Measurements from ENCODE around the gene PCGF3.

Gene PCGF3

GRCh38 chr4:762211-763190 lies 56.9 kb downstream of the PCGF3 start:
- Histone ChIP-seq H3K27ac (ENCODE audit: low read length) (no peak overlapping the region), H3K4me3 (ENCODE audit: low read length in 2 of 2) (no peak overlapping the region), H3K36me3 (ENCODE audit: control insufficient read depth in 2 of 2, insufficient read depth in 2 of 2, low read length in 2 of 2) (peaks cover 29 to 36% of the 10 kb centered on the region in 2 donors), H3K27me3 (ENCODE audit: control insufficient read depth in 1 of 2, insufficient read depth in 2 of 2, low read length in 2 of 2) (no peaks in the 10 kb centered on the region), H3K9ac (ENCODE audit: low read length in 2 of 2) (no peak overlapping the region), H3K9me3 (ENCODE audit: control insufficient read depth in 2 of 2, low read length in 2 of 2) (no peaks in the 10 kb centered on the region), H3K4me1 (ENCODE audit: control insufficient read depth, insufficient read depth, low read length) (peaks cover 2% of the 10 kb centered on the region)

GRCh38 chr4:763191-763810 lies 57.7 kb downstream of the PCGF3 start:
- no peak overlapping the region for H3K9ac ChIP-seq (ENCODE audit: low read length in 2 of 2)
- peaks cover 30 to 39% of the 10 kb centered on the region in 2 donors for H3K36me3 ChIP-seq (ENCODE audit: control insufficient read depth in 2 of 2, insufficient read depth in 2 of 2, low read length in 2 of 2)
- no peak overlapping the region for H3K27ac ChIP-seq (ENCODE audit: low read length)

GRCh38 chr4:763922-764321 lies 58.3 kb downstream of the PCGF3 start:
- no peak overlapping the region for H3K27ac ChIP-seq (ENCODE audit: low read length)
- no peak overlapping the region for H3K4me3 ChIP-seq (ENCODE audit: low read length in 2 of 2)
- peaks cover 30 to 39% of the 10 kb centered on the region in 2 donors for H3K36me3 ChIP-seq (ENCODE audit: control insufficient read depth in 2 of 2, insufficient read depth in 2 of 2, low read length in 2 of 2)
- H3K4me1 ChIP-seq (ENCODE audit: control insufficient read depth, insufficient read depth, low read length): peaks cover 2% of the 10 kb centered on the region
- H3K9ac ChIP-seq (ENCODE audit: low read length in 2 of 2): no peak overlapping the region
- no peaks in the 10 kb centered on the region for H3K27me3 ChIP-seq (ENCODE audit: control insufficient read depth in 1 of 2, insufficient read depth in 2 of 2, low read length in 2 of 2)
- H3K9me3 ChIP-seq (ENCODE audit: control insufficient read depth in 2 of 2, low read length in 2 of 2): no peaks in the 10 kb centered on the region

More at GRCh38 chr4:763191-763810, 57.7 kb downstream of the PCGF3 start:
- Histone ChIP-seq H3K27me3 (ENCODE audit: control insufficient read depth in 1 of 2, insufficient read depth in 2 of 2, low read length in 2 of 2) (no peaks in the 10 kb centered on the region), H3K4me1 (ENCODE audit: control insufficient read depth, insufficient read depth, low read length) (peaks cover 2% of the 10 kb centered on the region), H3K4me3 (ENCODE audit: low read length in 2 of 2) (no peak overlapping the region), H3K9me3 (ENCODE audit: control insufficient read depth in 2 of 2, low read length in 2 of 2) (no peaks in the 10 kb centered on the region)

GRCh38 chr4:764405-765169 lies 59.0 kb downstream of the PCGF3 start:
- Histone ChIP-seq H3K27ac (ENCODE audit: low read length) (no peak overlapping the region), H3K9me3 (ENCODE audit: control insufficient read depth in 2 of 2, low read length in 2 of 2) (no peaks in the 10 kb centered on the region), H3K36me3 (ENCODE audit: control insufficient read depth in 2 of 2, insufficient read depth in 2 of 2, low read length in 2 of 2) (peaks cover 34 to 44% of the 10 kb centered on the region in 2 donors), H3K4me1 (ENCODE audit: control insufficient read depth, insufficient read depth, low read length) (peaks cover 2% of the 10 kb centered on the region), H3K27me3 (ENCODE audit: control insufficient read depth in 1 of 2, insufficient read depth in 2 of 2, low read length in 2 of 2) (no peaks in the 10 kb centered on the region), H3K9ac (ENCODE audit: low read length in 2 of 2) (no peak overlapping the region), H3K4me3 (ENCODE audit: low read length in 2 of 2) (no peak overlapping the region)

- Histone ChIP-seq H3K27ac (ENCODE audit: low read length) (no peak overlapping the region), H3K36me3 (ENCODE audit: control insufficient read depth in 2 of 2, insufficient read depth in 2 of 2, low read length in 2 of 2) (peaks cover 41 to 43% of the 10 kb centered on the region in 2 donors), H3K9ac (ENCODE audit: low read length in 2 of 2) (no peak overlapping the region), H3K4me3 (ENCODE audit: low read length in 2 of 2) (no peak overlapping the region), H3K27me3 (ENCODE audit: control insufficient read depth in 1 of 2, insufficient read depth in 2 of 2, low read length in 2 of 2) (no peaks in the 10 kb centered on the region), H3K9me3 (ENCODE audit: control insufficient read depth in 2 of 2, low read length in 2 of 2) (no peaks in the 10 kb centered on the region), H3K4me1 (ENCODE audit: control insufficient read depth, insufficient read depth, low read length) (peaks cover 2% of the 10 kb centered on the region)
Measured at GRCh38 chr4:766152-766515, 60.5 kb downstream of the PCGF3 start.

GRCh38 chr4:766559-767283 lies 61.1 kb downstream of the PCGF3 start:
- Histone ChIP-seq H3K27ac (ENCODE audit: low read length) (no peak overlapping the region), H3K9me3 (ENCODE audit: control insufficient read depth in 2 of 2, low read length in 2 of 2) (no peaks in the 10 kb centered on the region), H3K9ac (ENCODE audit: low read length in 2 of 2) (no peak overlapping the region), H3K27me3 (ENCODE audit: control insufficient read depth in 1 of 2, insufficient read depth in 2 of 2, low read length in 2 of 2) (no peaks in the 10 kb centered on the region), H3K36me3 (ENCODE audit: control insufficient read depth in 2 of 2, insufficient read depth in 2 of 2, low read length in 2 of 2) (peaks cover 41 to 46% of the 10 kb centered on the region in 2 donors), H3K4me3 (ENCODE audit: low read length in 2 of 2) (no peak overlapping the region), H3K4me1 (ENCODE audit: control insufficient read depth, insufficient read depth, low read length) (peaks cover 2% of the 10 kb centered on the region)

- Histone ChIP-seq H3K27me3 (ENCODE audit: control insufficient read depth in 1 of 2, insufficient read depth in 2 of 2, low read length in 2 of 2) (no peaks in the 10 kb centered on the region), H3K9ac (ENCODE audit: low read length in 2 of 2) (no peak overlapping the region), H3K4me3 (ENCODE audit: low read length in 2 of 2) (no peak overlapping the region), H3K36me3 (ENCODE audit: control insufficient read depth in 2 of 2, insufficient read depth in 2 of 2, low read length in 2 of 2) (peaks cover 41 to 46% of the 10 kb centered on the region in 2 donors), H3K9me3 (ENCODE audit: control insufficient read depth in 2 of 2, low read length in 2 of 2) (no peaks in the 10 kb centered on the region), H3K27ac (ENCODE audit: low read length) (no peak overlapping the region), H3K4me1 (ENCODE audit: control insufficient read depth, insufficient read depth, low read length) (peaks cover 2% of the 10 kb centered on the region)
Measured at GRCh38 chr4:768076-768475, 62.4 kb downstream of the PCGF3 start.

GRCh38 chr4:768995-769394 lies 63.4 kb downstream of the PCGF3 start:
- Histone ChIP-seq H3K27me3 (ENCODE audit: control insufficient read depth in 1 of 2, insufficient read depth in 2 of 2, low read length in 2 of 2) (no peaks in the 10 kb centered on the region), H3K9ac (ENCODE audit: low read length in 2 of 2) (no peak overlapping the region), H3K9me3 (ENCODE audit: control insufficient read depth in 2 of 2, low read length in 2 of 2) (no peaks in the 10 kb centered on the region), H3K36me3 (ENCODE audit: control insufficient read depth in 2 of 2, insufficient read depth in 2 of 2, low read length in 2 of 2) (peaks cover 35 to 39% of the 10 kb centered on the region in 2 donors), H3K4me3 (ENCODE audit: low read length in 2 of 2) (no peak overlapping the region), H3K4me1 (ENCODE audit: control insufficient read depth, insufficient read depth, low read length) (peaks cover 4% of the 10 kb centered on the region), H3K27ac (ENCODE audit: low read length) (no peak overlapping the region)

GRCh38 chr4:769511-769910 lies 63.9 kb downstream of the PCGF3 start:
- peaks cover 38 to 40% of the 10 kb centered on the region in 2 donors for H3K36me3 ChIP-seq (ENCODE audit: control insufficient read depth in 2 of 2, insufficient read depth in 2 of 2, low read length in 2 of 2)
- H3K9ac ChIP-seq (ENCODE audit: low read length in 2 of 2): no peak overlapping the region
- H3K27ac ChIP-seq (ENCODE audit: low read length): no peak overlapping the region
- peaks cover 4% of the 10 kb centered on the region for H3K4me1 ChIP-seq (ENCODE audit: control insufficient read depth, insufficient read depth, low read length)
- H3K9me3 ChIP-seq (ENCODE audit: control insufficient read depth in 2 of 2, low read length in 2 of 2): no peaks in the 10 kb centered on the region
- no peaks in the 10 kb centered on the region for H3K27me3 ChIP-seq (ENCODE audit: control insufficient read depth in 1 of 2, insufficient read depth in 2 of 2, low read length in 2 of 2)
- H3K4me3 ChIP-seq (ENCODE audit: low read length in 2 of 2): no peak overlapping the region

- Histone ChIP-seq H3K4me3 (ENCODE audit: low read length in 2 of 2) (no peak overlapping the region), H3K9ac (ENCODE audit: low read length in 2 of 2) (no peak overlapping the region), H3K27ac (ENCODE audit: low read length) (no peak overlapping the region), H3K27me3 (ENCODE audit: control insufficient read depth in 1 of 2, insufficient read depth in 2 of 2, low read length in 2 of 2) (no peaks in the 10 kb centered on the region), H3K9me3 (ENCODE audit: control insufficient read depth in 2 of 2, low read length in 2 of 2) (no peaks in the 10 kb centered on the region), H3K4me1 (ENCODE audit: control insufficient read depth, insufficient read depth, low read length) (peaks cover 6% of the 10 kb centered on the region), H3K36me3 (ENCODE audit: control insufficient read depth in 2 of 2, insufficient read depth in 2 of 2, low read length in 2 of 2) (peaks cover 37 to 38% of the 10 kb centered on the region in 2 donors)
Measured at GRCh38 chr4:770022-770421, 64.4 kb downstream of the PCGF3 start.
